Neural crest cell (in vitro differentiated cells): ENCODE data around the gene TUSC2. TPM values are rescaled to one million over a fixed set of nuclear protein-coding genes. Genes with fewer than 3 reads are reported as not detected.
A peak's percentile ranks its signal among the peaks of the same experiment; 100 is the strongest.
"Not testable (repeated sequence)": the region's sequence is repeated elsewhere in the genome, so short reads cannot be mapped to it uniquely, and the experiment has no call there.

ENCODE experiments used
- DNase-seq: peaks from one replicate; pipeline ENCODE4 v3.0.0; 2021; ENCODE audit warnings: low read depth, mixed read lengths, low spot score
- H3K27ac Mint-ChIP-seq: one replicate; pipeline ENCODE4 v1.8.0; 2021; ENCODE audit warnings: mild to moderate bottlenecking, mixed read lengths; ENCODE audit not compliant: unreplicated experiment
- H3K27me3 Mint-ChIP-seq: 2 replicates; pipeline ENCODE4 v1.8.0; 2021; ENCODE audit warnings: low read depth, mild to moderate bottlenecking, mixed read lengths
- H3K36me3 Mint-ChIP-seq: 2 replicates; pipeline ENCODE4 v1.8.0; 2021; ENCODE audit warnings: low read depth, mild to moderate bottlenecking, mixed read lengths
- H3K4me1 Mint-ChIP-seq: 2 replicates; pipeline ENCODE4 v1.8.0; 2021; ENCODE audit warnings: mixed read lengths
- H3K4me3 Mint-ChIP-seq: one replicate; pipeline ENCODE4 v1.8.0; 2021; ENCODE audit warnings: mild to moderate bottlenecking, mixed read lengths
- H3K9me3 Mint-ChIP-seq: 2 replicates; pipeline ENCODE4 v1.8.0; 2021; ENCODE audit warnings: mixed read lengths
- CTCF ChIP-seq: fragments of 200-600 bp; sonication (generic); conservative IDR thresholded peaks from 2 replicates; pipeline ENCODE4 v1.5.0; 2021; ENCODE audit warnings: antibody characterized with exemption, mild to moderate bottlenecking
- total RNA-seq: library from RNA; stranded (reverse); gene quantifications from 2 replicates; pipeline ENCODE4 v1.2.1, GENCODE V29; 2021

TUSC2 gene
- total RNA-seq, 1 donor from 2014 or later, result 35.5 TPM

DNA sequence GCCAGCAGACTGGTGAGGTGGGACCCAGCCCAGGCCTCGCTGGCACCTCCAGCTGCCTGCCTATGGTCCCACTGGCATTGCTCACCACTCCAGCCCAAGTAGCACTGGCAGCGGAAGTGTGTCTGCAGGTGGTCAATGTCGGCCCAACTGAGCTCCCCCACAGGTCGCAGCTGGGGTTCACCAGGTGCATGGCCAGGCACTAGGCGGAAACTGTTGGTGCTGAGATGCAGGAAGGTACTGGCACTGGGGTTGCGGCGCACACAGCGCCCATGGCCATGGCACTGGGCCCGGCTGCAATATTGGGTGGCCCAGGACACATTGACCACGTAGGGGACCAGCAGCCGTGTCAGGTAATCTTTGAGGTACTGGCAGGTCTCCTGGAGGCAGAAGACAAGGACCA is 9.9 kb downstream of the TUSC2 start:
- DNase-seq, result no peak
- Mint-ChIP-seq H3K36me3 (peaks cover 31% of the 10 kb centered on the region), H3K9me3 (no peaks in the 10 kb centered on the region), H3K27me3 (no peaks in the 10 kb centered on the region), H3K4me3 (peak overlapping the region; percentile 82), H3K4me1 (peaks cover 39% of the 10 kb centered on the region), H3K27ac (no peak overlapping the region)
- TF ChIP-seq CTCF, result no peak

DNA sequence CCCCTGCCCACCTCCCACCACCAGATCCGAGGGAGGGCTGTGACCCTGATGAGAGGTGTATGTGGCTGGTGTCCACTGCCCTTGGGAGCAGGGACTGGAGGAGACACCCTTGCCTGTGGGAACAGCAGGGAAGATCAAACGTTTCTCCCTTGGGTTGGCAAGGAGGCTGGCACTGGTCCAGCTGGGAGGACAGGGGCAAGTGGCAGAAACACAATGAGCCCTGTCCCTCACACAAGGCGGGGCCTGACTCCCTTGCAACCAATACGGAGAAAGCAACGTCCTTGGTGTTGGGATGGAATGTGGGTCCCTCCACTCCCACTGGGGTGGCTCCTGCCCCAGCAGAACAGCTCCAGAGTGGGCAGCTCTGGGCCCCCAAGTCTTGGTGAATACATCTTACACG is 10.7 kb downstream of the TUSC2 start:
- Mint-ChIP-seq H3K27ac (no peak overlapping the region), H3K4me3 (peak overlapping the region; percentile 61), H3K36me3 (peaks cover 32% of the 10 kb centered on the region), H3K27me3 (no peaks in the 10 kb centered on the region), H3K9me3 (no peaks in the 10 kb centered on the region), H3K4me1 (peaks cover 33% of the 10 kb centered on the region)
- TF ChIP-seq CTCF, result no peak
- DNase-seq, result no peak

GRCh38 chr3:50316657-50317242 is 11.3 kb downstream of the TUSC2 start:
- Mint-ChIP-seq H3K4me3 (peak overlapping the region; percentile 38), H3K27ac (no peak overlapping the region), H3K4me1 (peaks cover 33% of the 10 kb centered on the region), H3K27me3 (no peaks in the 10 kb centered on the region), H3K36me3 (peaks cover 32% of the 10 kb centered on the region), H3K9me3 (no peaks in the 10 kb centered on the region)
- DNase-seq, result no peak
- no peak for TF ChIP-seq CTCF

GRCh38 chr3:50314816-50315215 is 13.2 kb downstream of the TUSC2 start:
- H3K27me3 Mint-ChIP-seq, result no peaks in the 10 kb centered on the region
- no peak overlapping the region for H3K27ac Mint-ChIP-seq
- TF ChIP-seq CTCF, result no peak
- peaks cover 23% of the 10 kb centered on the region for H3K4me1 Mint-ChIP-seq
- no peak for DNase-seq
- peaks cover 1% of the 10 kb centered on the region for H3K9me3 Mint-ChIP-seq
- peaks cover 36% of the 10 kb centered on the region for H3K36me3 Mint-ChIP-seq
- H3K4me3 Mint-ChIP-seq, result peak overlapping the region; percentile 82

DNA sequence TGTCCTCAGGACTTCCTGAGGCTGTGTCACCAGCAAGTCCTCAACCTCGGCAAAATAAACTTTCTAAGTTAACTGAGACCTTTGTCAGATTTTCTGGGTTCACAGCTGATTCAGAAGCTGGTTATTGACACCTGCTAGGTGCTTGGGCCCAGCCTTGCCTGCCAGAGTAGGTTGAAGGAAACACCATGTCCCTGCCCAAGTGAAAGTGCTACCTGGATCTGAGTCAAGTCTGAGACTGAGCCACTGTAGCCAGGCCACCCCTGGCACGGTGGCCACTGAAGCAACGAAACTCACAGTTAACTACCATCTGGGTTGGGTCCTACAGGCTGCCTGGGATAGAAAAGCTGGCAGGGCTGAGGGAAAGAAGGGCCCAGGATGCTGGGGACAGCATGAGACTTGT is 13.7 kb downstream of the TUSC2 start:
- Mint-ChIP-seq H3K4me1 (peaks cover 18% of the 10 kb centered on the region), H3K27ac (no peak overlapping the region), H3K4me3 (peak overlapping the region; percentile 8), H3K36me3 (peaks cover 36% of the 10 kb centered on the region), H3K9me3 (peaks cover 3% of the 10 kb centered on the region), H3K27me3 (no peaks in the 10 kb centered on the region)
- no peak for TF ChIP-seq CTCF
- no peak for DNase-seq

DNA sequence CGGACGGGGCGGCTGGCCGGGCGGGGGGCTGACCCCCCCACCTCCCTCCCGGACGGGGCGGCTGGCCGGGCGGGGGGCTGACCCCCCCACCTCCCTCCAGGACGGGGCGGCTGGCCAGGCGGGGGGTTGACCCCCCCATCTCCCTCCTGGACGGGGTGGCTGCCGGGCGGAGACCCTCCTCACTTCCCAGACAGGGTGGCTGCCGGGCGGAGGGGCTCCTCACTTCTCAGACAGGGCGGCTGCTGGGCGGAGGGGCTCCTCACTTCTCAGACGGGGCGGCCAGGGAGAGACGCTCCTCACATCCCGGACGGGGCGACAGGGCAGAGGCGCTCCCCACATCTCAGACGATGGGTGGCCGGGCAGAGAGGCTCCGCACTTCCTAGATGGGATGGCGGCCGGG is 16.0 kb downstream of the TUSC2 start:
- not testable (repeated sequence) for H3K27ac Mint-ChIP-seq, H3K4me3 Mint-ChIP-seq, H3K27me3 Mint-ChIP-seq, H3K9me3 Mint-ChIP-seq, DNase-seq, H3K4me1 Mint-ChIP-seq
- peaks cover 37% of the 10 kb centered on the region for H3K36me3 Mint-ChIP-seq
